ENCODE results near the gene MACO1. TPM values are rescaled to one million over a fixed set of nuclear protein-coding genes. Genes with fewer than 3 reads are reported as not detected.

Gene MACO1
- total RNA-seq, 4 donors from 2014 or later = 38.8 to 74.6 (median 44.8) TPM

DNA sequence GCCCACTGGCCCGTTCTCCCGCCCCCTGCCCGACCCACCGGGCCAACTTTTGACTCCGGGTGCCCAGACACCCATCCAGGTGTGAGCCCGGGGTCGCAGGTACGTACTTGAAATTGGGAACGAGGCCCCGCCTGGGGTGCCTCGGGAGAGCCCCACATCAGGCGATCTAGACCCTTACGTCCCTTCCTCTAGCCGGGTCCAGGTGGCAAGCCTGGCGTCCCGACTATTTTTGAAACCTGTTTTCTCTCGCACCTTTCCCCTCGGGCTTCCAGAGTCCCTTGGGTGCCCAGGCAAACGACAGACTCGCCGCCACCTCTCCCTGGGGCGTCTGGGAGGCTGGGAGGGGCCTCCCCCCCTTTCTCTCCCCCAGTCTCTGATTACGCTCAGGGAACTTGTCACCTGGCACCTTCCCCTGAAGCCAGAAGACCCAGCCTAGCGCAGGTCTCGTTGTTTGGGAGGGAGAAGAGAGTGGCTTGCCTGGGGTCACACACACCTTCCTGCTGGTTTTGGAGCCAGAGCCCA lies 113.6 kb downstream of the MACO1 start:
- no peaks in the 10 kb centered on the region for H3K27me3 ChIP-seq
- intact Hi-C loops (cut with DNase I; ENCODE audit: low total_unique reads) (loop anchor here (2.0 to 5.0 kb wide), 3 partner anchors 20 to 258 kb away; partner anchors contain the start of genes MACO1 and SELENON), in situ Hi-C loops (cut with MboI; ENCODE audit: low sequenced_read_pairs in 4 of 4) (no loop called here)
- peaks cover 31 to 36% of the 10 kb centered on the region in 2 donors for H3K4me1 ChIP-seq
- ATAC-seq (peak; percentile 2 to 6), DNase-seq (no peak)
- TF ChIP-seq, protein P1, sequence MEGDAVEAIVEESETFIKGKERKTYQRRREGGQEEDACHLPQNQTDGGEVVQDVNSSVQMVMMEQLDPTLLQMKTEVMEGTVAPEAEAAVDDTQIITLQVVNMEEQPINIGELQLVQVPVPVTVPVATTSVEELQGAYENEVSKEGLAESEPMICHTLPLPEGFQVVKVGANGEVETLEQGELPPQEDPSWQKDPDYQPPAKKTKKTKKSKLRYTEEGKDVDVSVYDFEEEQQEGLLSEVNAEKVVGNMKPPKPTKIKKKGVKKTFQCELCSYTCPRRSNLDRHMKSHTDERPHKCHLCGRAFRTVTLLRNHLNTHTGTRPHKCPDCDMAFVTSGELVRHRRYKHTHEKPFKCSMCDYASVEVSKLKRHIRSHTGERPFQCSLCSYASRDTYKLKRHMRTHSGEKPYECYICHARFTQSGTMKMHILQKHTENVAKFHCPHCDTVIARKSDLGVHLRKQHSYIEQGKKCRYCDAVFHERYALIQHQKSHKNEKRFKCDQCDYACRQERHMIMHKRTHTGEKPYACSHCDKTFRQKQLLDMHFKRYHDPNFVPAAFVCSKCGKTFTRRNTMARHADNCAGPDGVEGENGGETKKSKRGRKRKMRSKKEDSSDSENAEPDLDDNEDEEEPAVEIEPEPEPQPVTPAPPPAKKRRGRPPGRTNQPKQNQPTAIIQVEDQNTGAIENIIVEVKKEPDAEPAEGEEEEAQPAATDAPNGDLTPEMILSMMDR (IDR thresholded peaks at IDR 0.05 in 4 of 5, conservative IDR thresholded peaks at IDR 0.05 in 1 of 5) = no peak
- TF ChIP-seq POLR2A (IDR thresholded peaks at IDR 0.05) = peak; percentile 7 to 11
- peak overlapping the region; percentile 82 to 97 (median 93) for H3K27ac ChIP-seq
- H3K9me3 ChIP-seq = no peaks in the 10 kb centered on the region
- peak overlapping the region; percentile 76 to 95 (median 89) for H3K4me3 ChIP-seq
- no peaks in the 10 kb centered on the region for H3K36me3 ChIP-seq

DNA sequence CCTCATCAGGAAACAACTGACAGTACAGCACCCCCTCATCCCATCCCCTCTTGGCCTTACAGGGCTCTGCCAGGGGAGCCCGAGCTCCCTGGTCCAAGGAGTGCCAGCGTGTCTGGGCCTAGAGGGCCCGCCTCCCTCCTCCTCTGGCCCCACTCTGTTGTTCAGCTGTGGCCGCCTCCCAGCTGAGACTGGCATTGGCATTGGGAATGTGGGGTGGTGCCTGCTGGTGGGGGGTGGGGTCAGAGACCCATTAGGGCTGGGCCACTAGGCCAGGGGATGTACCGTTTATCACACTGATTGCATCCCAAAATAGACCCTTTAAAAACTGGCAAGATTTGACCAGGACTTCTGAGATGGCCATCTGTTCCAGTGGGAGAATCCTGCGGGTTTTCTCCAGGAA lies 114.1 kb downstream of the MACO1 start:
- peak overlapping the region; percentile 82 to 97 (median 93) for H3K27ac ChIP-seq

DNA sequence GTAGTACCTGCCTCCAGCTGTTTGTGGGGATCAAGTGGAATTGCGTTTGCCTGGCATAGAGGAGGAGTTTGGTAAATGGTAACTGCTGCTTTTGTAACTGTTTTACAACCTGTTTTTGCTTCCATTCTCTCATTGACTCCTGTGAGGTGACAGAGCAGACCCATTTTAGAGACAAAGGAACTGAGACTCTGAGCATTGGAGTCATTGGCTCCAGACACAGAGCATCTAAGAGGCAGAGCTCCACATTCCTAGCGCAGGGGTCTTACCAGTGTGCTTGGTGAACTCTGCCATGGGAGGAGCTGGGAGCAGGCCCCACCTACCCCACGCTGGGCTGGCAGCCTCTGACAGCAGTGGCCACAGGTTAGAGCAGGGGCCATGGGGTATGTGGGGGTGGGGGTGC lies 115.1 kb downstream of the MACO1 start:
- Histone ChIP-seq H3K9me3 (no peaks in the 10 kb centered on the region), H3K4me3 (no peak overlapping the region), H3K36me3 (no peaks in the 10 kb centered on the region), H3K4me1 (peaks cover 46 to 51% of the 10 kb centered on the region in 2 donors), H3K27me3 (no peaks in the 10 kb centered on the region), H3K27ac (peak overlapping the region; percentile 22 to 97 (median 65))
- ATAC-seq (no peak), DNase-seq (no peak)
- TF ChIP-seq, protein P1 (IDR thresholded peaks at IDR 0.05 in 4 of 5, conservative IDR thresholded peaks at IDR 0.05 in 1 of 5) = no peak
- TF ChIP-seq POLR2A (IDR thresholded peaks at IDR 0.05) = no peak
- intact Hi-C loops (cut with DNase I; ENCODE audit: low total_unique reads) = loop anchor here (2.0 to 5.0 kb wide), 2 partner anchors 19 to 152 kb away; no protein-coding TSS in a partner anchor
- in situ Hi-C loops (cut with MboI; ENCODE audit: low sequenced_read_pairs in 4 of 4) = no loop called here

More for the DNA sequence above, 114.1 kb downstream of the MACO1 start:
- no peak for DNase-seq
- in situ Hi-C loops (cut with MboI; ENCODE audit: low sequenced_read_pairs in 4 of 4) = no loop called here
- Histone ChIP-seq H3K9me3 (no peaks in the 10 kb centered on the region), H3K27me3 (no peaks in the 10 kb centered on the region), H3K4me1 (peaks cover 36 to 41% of the 10 kb centered on the region in 2 donors), H3K4me3 (peak overlapping the region; percentile 76 to 95 (median 89)), H3K36me3 (no peaks in the 10 kb centered on the region)
- intact Hi-C loops (cut with DNase I; ENCODE audit: low total_unique reads) = loop anchor here (2.0 to 5.0 kb wide), 4 partner anchors 20 to 257 kb away; partner anchors contain the start of genes MACO1 and SELENON
- no peak for ATAC-seq
- TF ChIP-seq, protein P1 (IDR thresholded peaks at IDR 0.05 in 4 of 5, conservative IDR thresholded peaks at IDR 0.05 in 1 of 5) = no peak
- no peak for TF ChIP-seq POLR2A (IDR thresholded peaks at IDR 0.05)

- Histone ChIP-seq H3K36me3 (no peaks in the 10 kb centered on the region), H3K27ac (peak overlapping the region; percentile 22 to 82 (median 38)), H3K4me1 (peaks cover 50 to 55% of the 10 kb centered on the region in 2 donors), H3K27me3 (no peaks in the 10 kb centered on the region), H3K4me3 (no peak overlapping the region), H3K9me3 (no peaks in the 10 kb centered on the region)
- intact Hi-C loops (cut with DNase I; ENCODE audit: low total_unique reads) (loop anchor here (5.0 kb wide), 1 partner anchor 151 kb away; no protein-coding TSS in a partner anchor), in situ Hi-C loops (cut with MboI; ENCODE audit: low sequenced_read_pairs in 4 of 4) (no loop called here)
- DNase-seq (no peak), ATAC-seq (no peak)
- TF ChIP-seq, protein P1 (IDR thresholded peaks at IDR 0.05 in 4 of 5, conservative IDR thresholded peaks at IDR 0.05 in 1 of 5) = no peak
- no peak for TF ChIP-seq POLR2A (IDR thresholded peaks at IDR 0.05)
Observed at GRCh38 chr1:25546193-25546592, 115.5 kb downstream of the MACO1 start.

Data from gastrocnemius medialis (tissue), 4 donors.